SK-N-SH (cell line): ENCODE measurements around the gene LPAR1.

ENCODE experiments used
- ELF1 ChIP-seq: IDR thresholded peaks from 2 replicates; pipeline ENCODE4 v1.4.0; 2012
- EZH2phosphoT487 ChIP-seq: fragments of 200-600 bp; sonication (generic); IDR thresholded peaks from 2 replicates; pipeline ENCODE4 v1.6.1; 2017; ENCODE audit warnings: low read depth, mixed run types, mild to moderate bottlenecking, antibody characterized with exemption, moderate library complexity, borderline replicate concordance
- FOXM1 ChIP-seq: IDR thresholded peaks from 2 replicates; pipeline ENCODE4 v1.4.0; 2012; ENCODE audit warnings: low read depth, mild to moderate bottlenecking
- POLR2AphosphoS5 ChIP-seq: IDR thresholded peaks from 2 replicates; pipeline ENCODE4 v1.6.1; 2012; ENCODE audit warnings: low read depth, low read length
- RCOR1 ChIP-seq: fragments of 150-350 bp; IDR thresholded peaks from 2 replicates; pipeline ENCODE4 v1.6.1; 2017; ENCODE audit warnings: antibody characterized with exemption, low read length
- YY1 ChIP-seq: IDR thresholded peaks from 2 replicates; pipeline ENCODE4 v1.4.0; 2012; ENCODE audit warnings: low read depth, mild to moderate bottlenecking
- TF ChIP-seq, protein P1 (sequence below): IDR thresholded peaks from 2 replicates; pipeline ENCODE4 v1.4.0; 2012; ENCODE audit warnings: low read depth
- TF ChIP-seq, protein P2 (sequence below): fragments of 200-600 bp; sonication (generic); IDR thresholded peaks from 2 replicates; pipeline ENCODE4 v1.6.1; 2017; ENCODE audit warnings: antibody characterized with exemption, mild to moderate bottlenecking, moderate library complexity

DNA sequence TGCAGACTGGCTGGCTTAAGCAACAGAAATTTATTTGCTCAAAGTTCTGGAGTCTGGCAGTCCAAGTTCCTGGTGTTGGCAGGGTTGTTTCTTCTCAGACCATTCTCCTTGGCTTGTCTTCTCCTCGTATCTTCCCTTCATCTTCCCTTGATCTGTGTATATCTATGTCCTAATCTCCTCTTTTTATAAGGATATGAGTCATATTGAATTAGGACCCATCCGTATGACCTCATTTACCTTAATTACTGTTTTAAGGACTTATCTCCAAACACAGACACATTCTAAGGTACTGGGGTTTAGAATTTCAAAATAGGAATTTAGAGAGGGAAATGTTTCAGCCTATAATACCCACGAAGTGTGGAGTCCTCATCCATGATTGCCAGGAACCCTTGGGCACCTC is 13.1 kb upstream of the LPAR1 start:
- no peak for TF ChIP-seq RCOR1
- TF ChIP-seq ELF1: no peak
- TF ChIP-seq EZH2phosphoT487: no peak
- TF ChIP-seq, protein P1, sequence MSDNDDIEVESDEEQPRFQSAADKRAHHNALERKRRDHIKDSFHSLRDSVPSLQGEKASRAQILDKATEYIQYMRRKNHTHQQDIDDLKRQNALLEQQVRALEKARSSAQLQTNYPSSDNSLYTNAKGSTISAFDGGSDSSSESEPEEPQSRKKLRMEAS: no peak
- TF ChIP-seq, protein P2, sequence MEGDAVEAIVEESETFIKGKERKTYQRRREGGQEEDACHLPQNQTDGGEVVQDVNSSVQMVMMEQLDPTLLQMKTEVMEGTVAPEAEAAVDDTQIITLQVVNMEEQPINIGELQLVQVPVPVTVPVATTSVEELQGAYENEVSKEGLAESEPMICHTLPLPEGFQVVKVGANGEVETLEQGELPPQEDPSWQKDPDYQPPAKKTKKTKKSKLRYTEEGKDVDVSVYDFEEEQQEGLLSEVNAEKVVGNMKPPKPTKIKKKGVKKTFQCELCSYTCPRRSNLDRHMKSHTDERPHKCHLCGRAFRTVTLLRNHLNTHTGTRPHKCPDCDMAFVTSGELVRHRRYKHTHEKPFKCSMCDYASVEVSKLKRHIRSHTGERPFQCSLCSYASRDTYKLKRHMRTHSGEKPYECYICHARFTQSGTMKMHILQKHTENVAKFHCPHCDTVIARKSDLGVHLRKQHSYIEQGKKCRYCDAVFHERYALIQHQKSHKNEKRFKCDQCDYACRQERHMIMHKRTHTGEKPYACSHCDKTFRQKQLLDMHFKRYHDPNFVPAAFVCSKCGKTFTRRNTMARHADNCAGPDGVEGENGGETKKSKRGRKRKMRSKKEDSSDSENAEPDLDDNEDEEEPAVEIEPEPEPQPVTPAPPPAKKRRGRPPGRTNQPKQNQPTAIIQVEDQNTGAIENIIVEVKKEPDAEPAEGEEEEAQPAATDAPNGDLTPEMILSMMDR: no peak
- TF ChIP-seq YY1: no peak
- TF ChIP-seq POLR2AphosphoS5: no peak
- TF ChIP-seq FOXM1: no peak
